Activated naive CD4-positive, alpha-beta T cell treated with anti-CD3 and anti-CD28 coated beads, Interleukin-2, amount 10 ng/mL, durations not matched to agents 7 days and 5 days (primary cell): ENCODE measurements around the gene FBXO31.
A peak's percentile ranks its signal among the peaks of the same experiment; 100 is the strongest.

Experiments used
- CTCF ChIA-PET: fragments of 350-600 bp; sonication (Branson Sonifier 250); formaldehyde crosslinking; loops from one replicate; lab custom pipeline; 2021; ENCODE audit warnings: antibody characterized with exemption; lab: Charles Lee
- DNase-seq: peaks from one replicate; pipeline ENCODE4 v3.0.0-alpha.2; 2020
- H3K27ac Mint-ChIP-seq: one replicate; pipeline ENCODE4 v1.8.0; 2021; ENCODE audit warnings: mild to moderate bottlenecking, moderate library complexity, mixed read lengths
- H3K27me3 Mint-ChIP-seq: one replicate; pipeline ENCODE4 v1.8.0; 2021; ENCODE audit warnings: mild to moderate bottlenecking, mixed read lengths
- H3K36me3 Mint-ChIP-seq: one replicate; pipeline ENCODE4 v1.8.0; 2021; ENCODE audit warnings: mixed read lengths
- H3K4me1 Mint-ChIP-seq: one replicate; pipeline ENCODE4 v1.8.0; 2021; ENCODE audit warnings: mixed read lengths
- H3K4me3 Mint-ChIP-seq: one replicate; pipeline ENCODE4 v1.8.0; 2021; ENCODE audit warnings: mild to moderate bottlenecking, moderate library complexity, mixed read lengths
- H3K9me3 Mint-ChIP-seq: one replicate; pipeline ENCODE4 v1.8.0; 2021; ENCODE audit warnings: mixed read lengths

Gene FBXO31

GRCh38 chr16:87333581-87334331 is 49.8 kb downstream of the FBXO31 start:
- H3K4me1 Mint-ChIP-seq = peaks cover 5% of the 10 kb centered on the region
- no peak overlapping the region for H3K27ac Mint-ChIP-seq
- CTCF ChIA-PET = interaction anchor here (1.4 kb wide), 1 partner anchor 10 kb away, joined by 4 read pairs; no protein-coding TSS in a partner anchor
- H3K9me3 Mint-ChIP-seq = no peaks in the 10 kb centered on the region
- no peak for DNase-seq
- no peak overlapping the region for H3K4me3 Mint-ChIP-seq
- H3K27me3 Mint-ChIP-seq = no peaks in the 10 kb centered on the region
- peaks cover 19% of the 10 kb centered on the region for H3K36me3 Mint-ChIP-seq

GRCh38 chr16:87333101-87333500 is 50.5 kb downstream of the FBXO31 start:
- CTCF ChIA-PET = interaction anchor here (1.4 kb wide), 1 partner anchor 9 kb away, joined by 4 read pairs; no protein-coding TSS in a partner anchor
- H3K9me3 Mint-ChIP-seq = no peaks in the 10 kb centered on the region
- peaks cover 5% of the 10 kb centered on the region for H3K4me1 Mint-ChIP-seq
- no peak overlapping the region for H3K27ac Mint-ChIP-seq
- DNase-seq = no peak
- no peak overlapping the region for H3K4me3 Mint-ChIP-seq
- H3K36me3 Mint-ChIP-seq = peaks cover 18% of the 10 kb centered on the region
- no peaks in the 10 kb centered on the region for H3K27me3 Mint-ChIP-seq

GRCh38 chr16:87332150-87332549 is 51.4 kb downstream of the FBXO31 start:
- DNase-seq = no peak

GRCh38 chr16:87331241-87331801 is 52.3 kb downstream of the FBXO31 start:
- Mint-ChIP-seq H3K27me3 (no peaks in the 10 kb centered on the region), H3K9me3 (no peaks in the 10 kb centered on the region), H3K4me3 (no peak overlapping the region), H3K4me1 (no peaks in the 10 kb centered on the region), H3K27ac (no peak overlapping the region), H3K36me3 (peaks cover 15% of the 10 kb centered on the region)
- no peak for DNase-seq
- CTCF ChIA-PET = interaction anchor here (0.7 kb wide), 1 partner anchor 21 kb away, joined by 3 read pairs; no protein-coding TSS in a partner anchor

More at GRCh38 chr16:87332150-87332549, 51.4 kb downstream of the FBXO31 start:
- H3K9me3 Mint-ChIP-seq = no peaks in the 10 kb centered on the region
- peaks cover 15% of the 10 kb centered on the region for H3K36me3 Mint-ChIP-seq
- H3K4me3 Mint-ChIP-seq = no peak overlapping the region
- H3K27ac Mint-ChIP-seq = no peak overlapping the region
- H3K4me1 Mint-ChIP-seq = peaks cover 1% of the 10 kb centered on the region
- no peaks in the 10 kb centered on the region for H3K27me3 Mint-ChIP-seq
- CTCF ChIA-PET = no interaction called here

- Mint-ChIP-seq H3K36me3 (peaks cover 15% of the 10 kb centered on the region), H3K27ac (peak overlapping the region; percentile 52), H3K9me3 (no peaks in the 10 kb centered on the region), H3K4me3 (no peak overlapping the region), H3K27me3 (no peaks in the 10 kb centered on the region), H3K4me1 (peaks cover 2% of the 10 kb centered on the region)
- CTCF ChIA-PET = interaction anchor here (0.7 kb wide), 1 partner anchor 9 kb away, joined by 3 read pairs; no protein-coding TSS in a partner anchor
- DNase-seq = no peak
Measured at GRCh38 chr16:87330646-87331045, 52.9 kb downstream of the FBXO31 start.

- CTCF ChIA-PET = interaction anchor here (0.7 kb wide), 1 partner anchor 9 kb away, joined by 3 read pairs; no protein-coding TSS in a partner anchor
- H3K9me3 Mint-ChIP-seq = no peaks in the 10 kb centered on the region
- H3K36me3 Mint-ChIP-seq = peaks cover 15% of the 10 kb centered on the region
- H3K4me1 Mint-ChIP-seq = peaks cover 2% of the 10 kb centered on the region
- no peak overlapping the region for H3K27ac Mint-ChIP-seq
- no peaks in the 10 kb centered on the region for H3K27me3 Mint-ChIP-seq
- DNase-seq = no peak
- H3K4me3 Mint-ChIP-seq = no peak overlapping the region
Measured at GRCh38 chr16:87330257-87330624, 53.3 kb downstream of the FBXO31 start.

GRCh38 chr16:87329436-87330256 is 53.9 kb downstream of the FBXO31 start:
- no peak overlapping the region for H3K27ac Mint-ChIP-seq
- CTCF ChIA-PET = interaction anchor here (0.7 kb wide), 1 partner anchor 8 kb away, joined by 3 read pairs; no protein-coding TSS in a partner anchor
- no peak overlapping the region for H3K4me3 Mint-ChIP-seq
- DNase-seq = no peak
- H3K27me3 Mint-ChIP-seq = no peaks in the 10 kb centered on the region
- H3K4me1 Mint-ChIP-seq = peaks cover 4% of the 10 kb centered on the region
- H3K9me3 Mint-ChIP-seq = no peaks in the 10 kb centered on the region
- H3K36me3 Mint-ChIP-seq = peaks cover 15% of the 10 kb centered on the region

- CTCF ChIA-PET = no interaction called here
- Mint-ChIP-seq H3K27me3 (no peaks in the 10 kb centered on the region), H3K4me1 (peaks cover 5% of the 10 kb centered on the region), H3K4me3 (no peak overlapping the region), H3K27ac (no peak overlapping the region), H3K36me3 (peaks cover 12% of the 10 kb centered on the region), H3K9me3 (no peaks in the 10 kb centered on the region)
- no peak for DNase-seq
Measured at GRCh38 chr16:87328846-87329245, 54.7 kb downstream of the FBXO31 start.

- no peak overlapping the region for H3K4me3 Mint-ChIP-seq
- H3K36me3 Mint-ChIP-seq = peaks cover 9% of the 10 kb centered on the region
- no peak for DNase-seq
- H3K27me3 Mint-ChIP-seq = no peaks in the 10 kb centered on the region
- H3K27ac Mint-ChIP-seq = no peak overlapping the region
- CTCF ChIA-PET = interaction anchor here (1.0 kb wide), 1 partner anchor 9 kb away, joined by 3 read pairs; no protein-coding TSS in a partner anchor
- H3K4me1 Mint-ChIP-seq = peaks cover 5% of the 10 kb centered on the region
- no peaks in the 10 kb centered on the region for H3K9me3 Mint-ChIP-seq
Measured at GRCh38 chr16:87327798-87328495, 55.6 kb downstream of the FBXO31 start.

GRCh38 chr16:87326151-87326571 is 57.4 kb downstream of the FBXO31 start:
- no peaks in the 10 kb centered on the region for H3K9me3 Mint-ChIP-seq
- CTCF ChIA-PET = interaction anchor here (1.0 to 1.2 kb wide), 2 partner anchors 8 to 67 kb away, joined by 3 to 4 read pairs; partner anchors contain the start of gene C16orf95
- peaks cover 7% of the 10 kb centered on the region for H3K36me3 Mint-ChIP-seq
- no peak overlapping the region for H3K27ac Mint-ChIP-seq
- no peak for DNase-seq
- H3K4me1 Mint-ChIP-seq = peaks cover 5% of the 10 kb centered on the region
- no peak overlapping the region for H3K4me3 Mint-ChIP-seq
- no peaks in the 10 kb centered on the region for H3K27me3 Mint-ChIP-seq

- peaks cover 1% of the 10 kb centered on the region for H3K36me3 Mint-ChIP-seq
- CTCF ChIA-PET = interaction anchor here (0.9 to 1.5 kb wide), 3 partner anchors 9 to 311 kb away, joined by 3 to 4 read pairs (median 4); partner anchors contain the start of gene FBXO31
Measured at GRCh38 chr16:87325423-87325858, 58.1 kb downstream of the FBXO31 start.

GRCh38 chr16:87324411-87325275 is 58.9 kb downstream of the FBXO31 start:
- Mint-ChIP-seq H3K27ac (no peak overlapping the region), H3K4me3 (no peak overlapping the region)
- CTCF ChIA-PET = interaction anchor here (0.9 to 1.5 kb wide), 5 partner anchors 8 to 1421 kb away, joined by 3 to 4 read pairs (median 4); partner anchors contain the start of gene FBXO31

More at GRCh38 chr16:87325423-87325858, 58.1 kb downstream of the FBXO31 start:
- Mint-ChIP-seq H3K27me3 (no peaks in the 10 kb centered on the region), H3K4me3 (no peak overlapping the region), H3K9me3 (no peaks in the 10 kb centered on the region), H3K4me1 (peaks cover 5% of the 10 kb centered on the region), H3K27ac (no peak overlapping the region)
- no peak for DNase-seq

More at GRCh38 chr16:87324411-87325275, 58.9 kb downstream of the FBXO31 start:
- Mint-ChIP-seq H3K36me3 (peaks cover 1% of the 10 kb centered on the region), H3K4me1 (peaks cover 5% of the 10 kb centered on the region), H3K27me3 (no peaks in the 10 kb centered on the region), H3K9me3 (no peaks in the 10 kb centered on the region)
- DNase-seq = peak; percentile 64
